Neural progenitor cell (in vitro differentiated cells): ENCODE data around the gene KRT76. TPM values are rescaled to one million over a fixed set of nuclear protein-coding genes. Genes with fewer than 3 reads are reported as not detected.

ENCODE experiments used
- DNase-seq: peaks from one replicate; pipeline ENCODE4 v3.0.0-alpha.2; 2016; ENCODE audit warnings: low spot score
- H2AFZ ChIP-seq: fragments of 200-600 bp; sonication (generic); replicated peaks from 2 replicates; pipeline ENCODE4 v1.6.1; 2016; ENCODE audit warnings: antibody characterized with exemption
- H3F3A ChIP-seq: fragments of 200-600 bp; sonication (generic); 2 replicates; pipeline ENCODE4 v1.6.1; 2016; ENCODE audit warnings: antibody characterized with exemption, low read depth
- H3K27ac ChIP-seq: fragments of 200-600 bp; sonication (generic); 2 replicates; pipeline ENCODE4 v1.5.1; 2016; ENCODE audit warnings: mild to moderate bottlenecking
- H3K27me3 ChIP-seq: fragments of 200-600 bp; sonication (generic); 2 replicates; pipeline ENCODE4 v1.6.1; 2016; ENCODE audit warnings: mild to moderate bottlenecking, moderate library complexity
- H3K36me3 ChIP-seq: fragments of 200-600 bp; sonication (generic); 2 replicates; pipeline ENCODE4 v1.5.1; 2016
- H3K4me1 ChIP-seq: fragments of 200-600 bp; sonication (generic); 2 replicates; pipeline ENCODE4 v1.6.1; 2016; ENCODE audit warnings: mixed run types
- H3K4me2 ChIP-seq: fragments of 200-600 bp; sonication (generic); 2 replicates; pipeline ENCODE4 v1.6.1; 2016
- H3K4me3 ChIP-seq: fragments of 200-600 bp; sonication (generic); 2 replicates; pipeline ENCODE4 v1.5.1; 2016
- H3K79me2 ChIP-seq: fragments of 200-600 bp; sonication (generic); 2 replicates; pipeline ENCODE4 v1.6.1; 2016; ENCODE audit warnings: low read depth
- H3K9ac ChIP-seq: fragments of 200-600 bp; sonication (generic); 2 replicates; pipeline ENCODE4 v1.6.1; 2016
- H3K9me3 ChIP-seq: fragments of 200-600 bp; sonication (generic); 2 replicates; pipeline ENCODE4 v1.5.1; 2016; ENCODE audit warnings: low read depth
- H4K20me1 ChIP-seq: fragments of 200-600 bp; sonication (generic); 2 replicates; pipeline ENCODE4 v1.6.1; 2016; ENCODE audit warnings: low read depth
- H3K27ac Mint-ChIP-seq: 3 replicates; pipeline ENCODE4 v1.8.0; 2021; ENCODE audit warnings: mixed read lengths
- H3K27me3 Mint-ChIP-seq: 2 replicates; pipeline ENCODE4 v1.8.0; 2022; ENCODE audit warnings: low read depth, mild to moderate bottlenecking, inconsistent platforms, moderate library complexity, mixed read lengths; ENCODE audit not compliant: insufficient read depth
- H3K36me3 Mint-ChIP-seq: 3 replicates; pipeline ENCODE4 v1.8.0; 2021; ENCODE audit warnings: mixed read lengths
- H3K4me1 Mint-ChIP-seq: 3 replicates; pipeline ENCODE4 v1.8.0; 2021; ENCODE audit warnings: mixed read lengths
- H3K4me3 Mint-ChIP-seq: 3 replicates; pipeline ENCODE4 v1.8.0; 2021; ENCODE audit warnings: mild to moderate bottlenecking, moderate library complexity, mixed read lengths
- H3K9me3 Mint-ChIP-seq: 3 replicates; pipeline ENCODE4 v1.8.0; 2020; ENCODE audit warnings: mixed read lengths
- EZH2 ChIP-seq: fragments of 200-600 bp; sonication (generic); IDR thresholded peaks from 2 replicates; pipeline ENCODE4 v1.6.1; 2017; ENCODE audit warnings: antibody characterized with exemption, mild to moderate bottlenecking, moderate library complexity
- EZH2phosphoT487 ChIP-seq: fragments of 200-600 bp; sonication (generic); IDR thresholded peaks from 2 replicates; pipeline ENCODE4 v1.6.1; 2017; ENCODE audit warnings: antibody characterized with exemption
- total RNA-seq: library from RNA; depleted of rRNA; stranded (reverse); fragments of >200 nt; gene quantifications from 2 replicates; pipeline ENCODE4 v1.2.3, GENCODE V29; 2015; ENCODE audit warnings: low replicate concordance
- TF ChIP-seq, protein P1 (sequence below): fragments of 200-600 bp; sonication (generic); IDR thresholded peaks from 2 replicates; pipeline ENCODE4 v1.5.1; 2017; ENCODE audit warnings: antibody characterized with exemption, mild to moderate bottlenecking

Gene KRT76
- total RNA-seq, 1 donor from 2014 or later = not detected

GRCh38 chr12:52735106-52735505 lies 42.0 kb downstream of the KRT76 start:
- TF ChIP-seq, protein P1, sequence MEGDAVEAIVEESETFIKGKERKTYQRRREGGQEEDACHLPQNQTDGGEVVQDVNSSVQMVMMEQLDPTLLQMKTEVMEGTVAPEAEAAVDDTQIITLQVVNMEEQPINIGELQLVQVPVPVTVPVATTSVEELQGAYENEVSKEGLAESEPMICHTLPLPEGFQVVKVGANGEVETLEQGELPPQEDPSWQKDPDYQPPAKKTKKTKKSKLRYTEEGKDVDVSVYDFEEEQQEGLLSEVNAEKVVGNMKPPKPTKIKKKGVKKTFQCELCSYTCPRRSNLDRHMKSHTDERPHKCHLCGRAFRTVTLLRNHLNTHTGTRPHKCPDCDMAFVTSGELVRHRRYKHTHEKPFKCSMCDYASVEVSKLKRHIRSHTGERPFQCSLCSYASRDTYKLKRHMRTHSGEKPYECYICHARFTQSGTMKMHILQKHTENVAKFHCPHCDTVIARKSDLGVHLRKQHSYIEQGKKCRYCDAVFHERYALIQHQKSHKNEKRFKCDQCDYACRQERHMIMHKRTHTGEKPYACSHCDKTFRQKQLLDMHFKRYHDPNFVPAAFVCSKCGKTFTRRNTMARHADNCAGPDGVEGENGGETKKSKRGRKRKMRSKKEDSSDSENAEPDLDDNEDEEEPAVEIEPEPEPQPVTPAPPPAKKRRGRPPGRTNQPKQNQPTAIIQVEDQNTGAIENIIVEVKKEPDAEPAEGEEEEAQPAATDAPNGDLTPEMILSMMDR = no peak
- TF ChIP-seq EZH2 (no peak), EZH2phosphoT487 (no peak)
- no peaks in the 10 kb centered on the region for H3F3A ChIP-seq
- peaks cover 22% of the 10 kb centered on the region for H3K27me3 Mint-ChIP-seq
- H4K20me1 ChIP-seq = no peaks in the 10 kb centered on the region
- no peaks in the 10 kb centered on the region for H3K9me3 ChIP-seq
- H3K9ac ChIP-seq = no peak overlapping the region
- H3K4me3 ChIP-seq = no peak overlapping the region
- H3K4me3 Mint-ChIP-seq = no peak overlapping the region
- H3K4me1 ChIP-seq = no peaks in the 10 kb centered on the region
- no peak overlapping the region for H3K27ac Mint-ChIP-seq
- no peaks in the 10 kb centered on the region for H3K79me2 ChIP-seq
- no peaks in the 10 kb centered on the region for H3K36me3 ChIP-seq
- no peaks in the 10 kb centered on the region for H3K4me1 Mint-ChIP-seq
- H3K27ac ChIP-seq = no peak overlapping the region
- no peaks in the 10 kb centered on the region for H3K36me3 Mint-ChIP-seq
- H3K27me3 ChIP-seq = peaks cover 74% of the 10 kb centered on the region
- no peak overlapping the region for H3K4me2 ChIP-seq
- no peaks in the 10 kb centered on the region for H3K9me3 Mint-ChIP-seq
- no peak for DNase-seq
- no peak overlapping the region for H2AFZ ChIP-seq

DNA sequence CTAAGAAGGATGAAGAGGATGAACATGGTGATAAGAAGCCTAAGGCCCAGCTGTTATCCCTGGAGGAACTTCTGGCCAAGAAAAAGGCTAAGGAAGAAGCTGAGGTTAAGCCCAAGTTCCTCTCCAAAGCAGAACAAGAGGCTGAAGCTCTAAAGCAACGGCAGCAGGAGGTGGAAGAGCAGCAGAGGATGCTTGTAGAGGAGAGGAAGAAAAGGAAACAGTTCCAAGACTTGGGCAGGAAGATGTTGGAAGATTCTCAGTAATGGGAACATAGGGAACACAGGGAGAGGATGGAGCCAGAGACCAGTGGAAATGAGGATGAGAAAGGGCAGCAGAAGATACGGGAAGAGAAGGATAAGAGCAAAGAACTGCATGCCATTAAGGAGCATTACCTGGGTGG lies 46.4 kb downstream of the KRT76 start:
- no peak for DNase-seq
- Histone ChIP-seq H3K4me3 (no peak overlapping the region), H3K27ac (no peak overlapping the region), H3K4me2 (no peak overlapping the region), H3K9ac (no peak overlapping the region), H3K9me3 (no peaks in the 10 kb centered on the region), H3K79me2 (no peaks in the 10 kb centered on the region), H4K20me1 (no peaks in the 10 kb centered on the region), H3K36me3 (no peaks in the 10 kb centered on the region), H3K27me3 (peaks cover 87% of the 10 kb centered on the region), H2AFZ (no peak overlapping the region), H3K4me1 (no peaks in the 10 kb centered on the region), H3F3A (no peaks in the 10 kb centered on the region)
- no peak overlapping the region for H3K27ac Mint-ChIP-seq
- no peaks in the 10 kb centered on the region for H3K9me3 Mint-ChIP-seq
- no peaks in the 10 kb centered on the region for H3K4me1 Mint-ChIP-seq
- TF ChIP-seq EZH2 (no peak), EZH2phosphoT487 (no peak)
- TF ChIP-seq, protein P1 = no peak
- peaks cover 23% of the 10 kb centered on the region for H3K27me3 Mint-ChIP-seq
- H3K36me3 Mint-ChIP-seq = no peaks in the 10 kb centered on the region
- H3K4me3 Mint-ChIP-seq = no peak overlapping the region

DNA sequence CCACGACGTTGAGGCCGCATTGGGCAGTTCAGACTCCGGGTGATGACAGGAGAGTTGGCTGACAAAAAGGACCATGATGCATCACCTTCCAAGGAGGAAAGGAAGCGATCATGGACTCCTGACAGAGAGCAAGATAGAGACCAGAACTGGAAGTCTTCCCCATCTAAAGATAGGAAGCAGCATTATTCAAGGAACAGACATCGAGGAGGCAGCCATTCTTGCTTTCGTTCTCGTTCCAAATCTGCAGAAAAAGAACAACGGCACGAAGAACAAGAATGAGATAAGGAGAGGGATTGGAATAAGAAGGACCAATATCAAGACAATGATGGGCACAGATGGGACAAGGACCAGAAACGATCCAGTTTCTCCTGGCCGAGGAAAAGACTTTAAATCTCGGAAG lies 46.8 kb downstream of the KRT76 start:
- no peaks in the 10 kb centered on the region for H3K9me3 Mint-ChIP-seq
- no peak overlapping the region for H3K4me2 ChIP-seq
- DNase-seq = no peak
- no peaks in the 10 kb centered on the region for H3K36me3 Mint-ChIP-seq
- H3K27me3 ChIP-seq = peaks cover 86% of the 10 kb centered on the region
- H3K79me2 ChIP-seq = no peaks in the 10 kb centered on the region
- H4K20me1 ChIP-seq = no peaks in the 10 kb centered on the region
- no peaks in the 10 kb centered on the region for H3K4me1 Mint-ChIP-seq
- H3K9ac ChIP-seq = no peak overlapping the region
- H3K4me3 Mint-ChIP-seq = no peak overlapping the region
- no peak overlapping the region for H3K27ac ChIP-seq
- TF ChIP-seq, protein P1 = no peak
- TF ChIP-seq EZH2phosphoT487 (no peak), EZH2 (no peak)
- H3K27ac Mint-ChIP-seq = no peak overlapping the region
- H3K9me3 ChIP-seq = no peaks in the 10 kb centered on the region
- H3K36me3 ChIP-seq = no peaks in the 10 kb centered on the region
- no peak overlapping the region for H2AFZ ChIP-seq
- peaks cover 22% of the 10 kb centered on the region for H3K27me3 Mint-ChIP-seq
- H3K4me1 ChIP-seq = no peaks in the 10 kb centered on the region
- no peaks in the 10 kb centered on the region for H3F3A ChIP-seq
- no peak overlapping the region for H3K4me3 ChIP-seq

GRCh38 chr12:52729147-52729546 lies 48.0 kb downstream of the KRT76 start:
- Histone ChIP-seq H3K79me2 (no peaks in the 10 kb centered on the region), H2AFZ (no peak overlapping the region), H3K27ac (no peak overlapping the region), H4K20me1 (no peaks in the 10 kb centered on the region), H3K9me3 (no peaks in the 10 kb centered on the region), H3K36me3 (no peaks in the 10 kb centered on the region), H3K9ac (no peak overlapping the region), H3K4me3 (no peak overlapping the region), H3K4me2 (no peak overlapping the region), H3F3A (no peaks in the 10 kb centered on the region), H3K4me1 (no peaks in the 10 kb centered on the region), H3K27me3 (peaks cover 74% of the 10 kb centered on the region)
- no peaks in the 10 kb centered on the region for H3K36me3 Mint-ChIP-seq
- DNase-seq = no peak
- H3K27ac Mint-ChIP-seq = no peak overlapping the region
- TF ChIP-seq, protein P1 = no peak
- no peak for TF ChIP-seq EZH2phosphoT487
- no peak for TF ChIP-seq EZH2
- H3K27me3 Mint-ChIP-seq = peaks cover 14% of the 10 kb centered on the region
- no peaks in the 10 kb centered on the region for H3K4me1 Mint-ChIP-seq
- no peak overlapping the region for H3K4me3 Mint-ChIP-seq
- no peaks in the 10 kb centered on the region for H3K9me3 Mint-ChIP-seq
